ENCODE data around the gene PCNP. TPM values are rescaled to one million over a fixed set of nuclear protein-coding genes. Genes with fewer than 3 reads are reported as not detected.

PCNP gene
- total and polyA plus RNA-seq, 2 experiments from 2014 or later = 134 to 185 TPM

DNA sequence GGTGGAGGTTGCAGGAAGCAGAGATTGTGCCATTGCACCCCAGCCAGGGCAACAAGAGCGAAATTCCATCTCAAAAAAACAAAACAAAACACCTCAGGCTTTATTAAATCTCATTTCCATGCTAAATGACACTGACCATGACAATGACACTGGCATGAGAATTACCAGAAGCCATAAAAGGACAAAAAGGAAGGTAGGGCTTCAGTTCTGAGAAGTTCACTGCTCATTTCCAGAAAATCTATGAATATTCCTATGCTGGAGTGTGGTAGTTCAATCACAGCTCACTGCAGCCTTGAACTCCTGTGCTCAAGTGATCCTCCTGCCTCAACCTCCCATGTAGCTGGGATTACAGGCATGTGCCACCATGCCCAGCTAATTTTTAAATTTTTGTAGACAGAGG, 44.7 kb downstream of the PCNP start (continued):
- TF ChIP-seq ZNF462 (CRISPR knock-in tag; IDR thresholded peaks at IDR 0.05) = no peak
- no peak for TF ChIP-seq EZH2 (IDR thresholded peaks at IDR 0.05; ENCODE audit: low read depth, unreplicated experiment)

DNA sequence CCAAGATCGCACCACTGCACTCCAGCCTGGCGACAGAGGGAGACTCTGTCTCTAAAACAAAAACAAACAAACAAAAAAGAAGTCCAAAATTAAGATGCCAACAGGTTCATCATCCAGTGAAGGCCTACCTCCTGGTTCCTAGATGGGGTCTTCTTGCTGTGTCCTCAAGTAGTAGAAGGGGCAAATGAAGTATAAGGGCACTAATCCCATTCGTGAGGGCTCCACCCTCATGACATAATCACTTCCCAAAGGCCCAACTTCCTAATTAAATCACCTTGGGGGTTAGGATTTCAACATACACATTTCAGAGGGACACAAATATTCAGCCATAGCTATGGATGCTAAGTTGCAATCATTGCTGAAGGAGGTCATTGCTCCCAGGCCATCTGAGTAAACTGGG, 45.8 kb downstream of the PCNP start:
- no peaks in the 10 kb centered on the region; the same call in 1 of the 2 replicates for H3K36me3 ChIP-seq (ENCODE audit: insufficient read depth)
- H3K27me3 Mint-ChIP-seq (ENCODE audit: insufficient read depth, low read depth, poor library complexity) = peaks cover 9% of the 10 kb centered on the region
- no peaks in the 10 kb centered on the region for H3K27me3 ChIP-seq (ENCODE audit: insufficient read depth)
- H3K9me3 Mint-ChIP-seq = peaks cover 20% of the 10 kb centered on the region
- H3K4me3 Mint-ChIP-seq = no peak overlapping the region
- H4K20me1 ChIP-seq (replicated peaks; ENCODE audit: insufficient read depth) = no peaks in the 10 kb centered on the region
- H3K27ac ChIP-seq (ENCODE audit: low read depth) = no peak overlapping the region
- peaks cover 10% of the 10 kb centered on the region for H3K36me3 Mint-ChIP-seq (ENCODE audit: low read depth)
- H3K27ac Mint-ChIP-seq = no peak overlapping the region
- ATAC-seq = no peak
- H3K4me1 Mint-ChIP-seq = no peaks in the 10 kb centered on the region
- peaks cover 3% of the 10 kb centered on the region; the same call in 1 of the 2 replicates for H3K9me2 ChIP-seq (ENCODE audit: insufficient read depth)
- H3K4me2 ChIP-seq = no peak overlapping the region
- no peaks in the 10 kb centered on the region for H3K79me2 ChIP-seq (replicated peaks; ENCODE audit: insufficient read depth)
- no peak for DNase-seq (ENCODE audit: low spot score)
- H3K4me3 ChIP-seq = no peak overlapping the region
- H3F3A ChIP-seq (replicated peaks; ENCODE audit: low read depth) = no peaks in the 10 kb centered on the region
- no peaks in the 10 kb centered on the region for H3K4me1 ChIP-seq (ENCODE audit: insufficient read depth)
- TF ChIP-seq CREB1 (CRISPR knock-in tag; IDR thresholded peaks at IDR 0.05; ENCODE audit: low read depth) (no peak), NANOG (IDR thresholded peaks at IDR 0.05; ENCODE audit: borderline replicate concordance) (no peak), ZNF114 (CRISPR knock-in tag; IDR thresholded peaks at IDR 0.05) (no peak), JUNB (IDR thresholded peaks at IDR 0.05; ENCODE audit: unreplicated experiment) (no peak), STAT1 (IDR thresholded peaks at IDR 0.05; ENCODE audit: unreplicated experiment) (no peak), EZH2 (IDR thresholded peaks at IDR 0.05; ENCODE audit: low read depth, unreplicated experiment) (no peak), CTCF (conservative IDR thresholded peaks at IDR 0.05; ENCODE audit: low read depth in 2 of 2) (no peak)
- H2AFZ ChIP-seq = no peak overlapping the region
